ENCODE measurements around the gene ADARB2. TPM values are rescaled to one million over a fixed set of nuclear protein-coding genes. Genes with fewer than 3 reads are reported as not detected.

ADARB2 gene
- total and polyA plus RNA-seq, 4 donors, result 0.22 to 1.3 (median 0.55) TPM

DNA sequence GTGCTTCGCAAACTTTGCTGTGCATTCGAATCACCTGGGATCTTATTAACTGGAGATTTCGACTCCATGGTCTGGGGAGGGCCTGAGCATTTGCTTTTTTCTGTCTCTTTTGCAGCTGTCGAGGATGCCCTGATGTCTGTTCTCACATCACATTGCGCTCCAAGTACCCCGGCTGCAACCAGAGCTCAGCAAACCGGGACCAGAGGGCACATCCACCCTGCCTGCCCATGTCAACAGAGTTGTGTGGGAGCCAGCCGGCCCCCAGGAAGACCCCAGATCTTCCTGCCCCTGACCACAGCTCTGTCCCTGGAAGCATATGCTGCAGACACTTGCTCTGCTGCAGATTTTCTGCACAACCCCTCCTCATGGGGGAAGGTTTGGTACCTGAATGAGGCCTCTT is 180.8 kb downstream of the ADARB2 start:
- Histone ChIP-seq H3K36me3 (ENCODE audit: control insufficient read depth in 4 of 4, insufficient read depth in 4 of 4, low read length in 4 of 4) (no peaks in the 10 kb centered on the region), H3K4me3 (no peak overlapping the region), H3K4me1 (ENCODE audit: control insufficient read depth in 5 of 5, insufficient read depth in 5 of 5, low read length in 5 of 5) (peaks cover 0 to 27% (median 0%) of the 10 kb centered on the region in 5 donors), H3K9me3 (ENCODE audit: control insufficient read depth in 4 of 4, insufficient read depth in 3 of 4, low read length in 3 of 4) (no peaks in the 10 kb centered on the region), H3K27ac (ENCODE audit: low read depth in 1 of 2, low read length in 1 of 2) (no peak overlapping the region), H3K9ac (ENCODE audit: insufficient read depth in 1 of 2, low read length in 2 of 2) (no peak overlapping the region), H3K27me3 (ENCODE audit: control insufficient read depth in 3 of 3, insufficient read depth in 3 of 3, low read length in 2 of 3) (peaks cover 0 to 24% (median 0%) of the 10 kb centered on the region in 3 donors)
- TF ChIP-seq, protein P1, sequence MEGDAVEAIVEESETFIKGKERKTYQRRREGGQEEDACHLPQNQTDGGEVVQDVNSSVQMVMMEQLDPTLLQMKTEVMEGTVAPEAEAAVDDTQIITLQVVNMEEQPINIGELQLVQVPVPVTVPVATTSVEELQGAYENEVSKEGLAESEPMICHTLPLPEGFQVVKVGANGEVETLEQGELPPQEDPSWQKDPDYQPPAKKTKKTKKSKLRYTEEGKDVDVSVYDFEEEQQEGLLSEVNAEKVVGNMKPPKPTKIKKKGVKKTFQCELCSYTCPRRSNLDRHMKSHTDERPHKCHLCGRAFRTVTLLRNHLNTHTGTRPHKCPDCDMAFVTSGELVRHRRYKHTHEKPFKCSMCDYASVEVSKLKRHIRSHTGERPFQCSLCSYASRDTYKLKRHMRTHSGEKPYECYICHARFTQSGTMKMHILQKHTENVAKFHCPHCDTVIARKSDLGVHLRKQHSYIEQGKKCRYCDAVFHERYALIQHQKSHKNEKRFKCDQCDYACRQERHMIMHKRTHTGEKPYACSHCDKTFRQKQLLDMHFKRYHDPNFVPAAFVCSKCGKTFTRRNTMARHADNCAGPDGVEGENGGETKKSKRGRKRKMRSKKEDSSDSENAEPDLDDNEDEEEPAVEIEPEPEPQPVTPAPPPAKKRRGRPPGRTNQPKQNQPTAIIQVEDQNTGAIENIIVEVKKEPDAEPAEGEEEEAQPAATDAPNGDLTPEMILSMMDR (IDR thresholded peaks at IDR 0.05; ENCODE audit: control extremely low read depth, extremely low read depth), result no peak
- 75 to 81% methylated on average over 8 of the region's 8 CpGs for WGBS, 2 donors
- no peak for DNase-seq
- no peak for ATAC-seq (ENCODE audit: insufficient read depth, low FRiP score)

DNA sequence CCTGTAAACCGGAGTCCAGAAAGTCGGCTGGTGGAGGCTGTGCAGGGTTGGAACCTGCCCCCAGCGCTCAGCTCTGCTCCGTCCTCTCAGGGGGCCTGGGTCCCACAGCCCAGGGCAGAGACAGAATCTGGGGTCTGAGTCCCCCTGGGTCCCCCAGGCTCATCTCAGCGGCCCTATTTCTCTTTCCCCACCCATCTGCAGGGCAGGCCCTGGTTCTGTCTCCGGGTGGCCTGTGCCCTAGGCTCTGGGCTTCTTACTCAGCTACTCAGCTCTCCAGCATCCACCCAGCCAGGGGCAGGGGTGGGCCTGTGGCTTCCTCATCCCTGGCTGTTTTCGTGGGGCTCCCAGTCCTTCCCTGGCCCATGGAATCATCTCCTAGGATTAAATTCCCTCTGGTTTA is 183.4 kb downstream of the ADARB2 start:
- H3K27ac ChIP-seq (ENCODE audit: low read depth in 1 of 2, low read length in 1 of 2), result no peak overlapping the region
- H3K9me3 ChIP-seq (ENCODE audit: control insufficient read depth in 4 of 4, insufficient read depth in 3 of 4, low read length in 3 of 4), result no peaks in the 10 kb centered on the region
- H3K9ac ChIP-seq (ENCODE audit: insufficient read depth in 1 of 2, low read length in 2 of 2), result no peak overlapping the region
- TF ChIP-seq, protein P1 (IDR thresholded peaks at IDR 0.05; ENCODE audit: control extremely low read depth, extremely low read depth), result no peak
- DNase-seq, result no peak
- 84 to 89% methylated on average over 7 of the region's 7 CpGs for WGBS, 2 donors
- no peak overlapping the region for H3K4me3 ChIP-seq
- no peaks in the 10 kb centered on the region for H3K36me3 ChIP-seq (ENCODE audit: control insufficient read depth in 4 of 4, insufficient read depth in 4 of 4, low read length in 4 of 4)
- peaks cover 0 to 15% (median 0%) of the 10 kb centered on the region in 5 donors for H3K4me1 ChIP-seq (ENCODE audit: control insufficient read depth in 5 of 5, insufficient read depth in 5 of 5, low read length in 5 of 5)
- no peak for ATAC-seq (ENCODE audit: insufficient read depth, low FRiP score)
- peaks cover 0 to 6% (median 0%) of the 10 kb centered on the region in 3 donors for H3K27me3 ChIP-seq (ENCODE audit: control insufficient read depth in 3 of 3, insufficient read depth in 3 of 3, low read length in 2 of 3)

DNA sequence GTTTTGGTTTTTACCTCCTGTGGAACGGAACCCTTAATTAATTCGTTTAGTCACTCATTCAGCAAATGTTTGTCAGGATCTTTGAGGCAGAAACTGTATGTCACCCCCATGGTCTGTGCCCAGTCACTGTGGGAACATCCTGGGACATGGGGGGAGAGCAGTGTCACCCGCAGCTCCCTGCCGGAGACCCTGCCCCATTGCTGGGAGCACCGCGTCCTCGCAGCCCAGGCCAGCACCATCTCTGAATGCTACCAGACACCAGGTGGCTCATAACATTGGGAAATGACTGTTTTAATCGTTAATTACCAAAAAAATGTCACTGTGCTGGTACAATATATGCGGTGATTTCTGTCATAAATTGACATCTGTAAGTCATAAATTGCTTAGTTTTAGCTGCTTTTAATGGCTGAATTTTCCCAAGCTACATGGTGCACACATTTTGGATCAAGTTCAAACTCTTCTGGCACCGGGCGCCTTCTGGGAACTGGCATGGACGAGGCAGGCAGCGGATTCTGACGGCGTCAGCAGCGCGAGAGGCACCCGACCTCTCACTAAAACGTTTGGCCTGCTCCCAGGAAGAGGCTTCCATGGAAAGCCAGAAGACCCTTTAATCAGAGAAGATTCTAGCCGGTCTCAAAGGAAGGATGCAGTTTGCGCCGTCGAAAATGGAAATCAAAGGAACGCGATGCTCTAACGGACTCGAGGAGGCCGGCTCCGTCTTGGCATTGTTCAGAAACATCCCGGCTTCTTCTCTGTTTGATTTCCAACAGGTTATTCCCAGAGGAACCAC is 184.2 kb downstream of the ADARB2 start:
- Histone ChIP-seq H3K36me3 (ENCODE audit: control insufficient read depth in 4 of 4, insufficient read depth in 4 of 4, low read length in 4 of 4) (no peaks in the 10 kb centered on the region), H3K9me3 (ENCODE audit: control insufficient read depth in 4 of 4, insufficient read depth in 3 of 4, low read length in 3 of 4) (peaks cover 0 to under 1% (median 0%) of the 10 kb centered on the region in 4 donors), H3K4me1 (ENCODE audit: control insufficient read depth in 5 of 5, insufficient read depth in 5 of 5, low read length in 5 of 5) (peaks cover 0 to 15% (median 0%) of the 10 kb centered on the region in 5 donors), H3K27me3 (ENCODE audit: control insufficient read depth in 3 of 3, insufficient read depth in 3 of 3, low read length in 2 of 3) (peaks cover 0 to 2% (median 0%) of the 10 kb centered on the region in 3 donors), H3K4me3 (no peak overlapping the region), H3K27ac (ENCODE audit: low read depth in 1 of 2, low read length in 1 of 2) (no peak overlapping the region), H3K9ac (ENCODE audit: insufficient read depth in 1 of 2, low read length in 2 of 2) (no peak overlapping the region)
- TF ChIP-seq, protein P1 (IDR thresholded peaks at IDR 0.05; ENCODE audit: control extremely low read depth, extremely low read depth), result no peak
- DNase-seq (peak in 1 of 3 donors; percentile 25), ATAC-seq (ENCODE audit: insufficient read depth, low FRiP score) (no peak)
- WGBS, 2 donors, result 79 to 81% methylated on average over 30 of the region's 30 CpGs
